Mesendoderm (in vitro differentiated cells): ENCODE data around the gene MMD2.
A peak's percentile ranks its signal among the peaks of the same experiment; 100 is the strongest.

Experiments used
- DNase-seq: peaks from one replicate; pipeline ENCODE4 v3.0.0; 2013
- H2AK5ac ChIP-seq: 2 replicates; pipeline ENCODE4 v1.6.1; 2013; ENCODE audit warnings: low read length, inconsistent platforms
- H2BK120ac ChIP-seq: 2 replicates; pipeline ENCODE4 v1.6.1; 2013; ENCODE audit warnings: low read depth, mild to moderate bottlenecking, low read length, moderate library complexity, mixed read lengths
- H2BK15ac ChIP-seq: replicated peaks from 2 replicates; pipeline ENCODE4 v1.6.1; 2013; ENCODE audit warnings: low read depth, mild to moderate bottlenecking, moderate library complexity
- H2BK5ac ChIP-seq: 2 replicates; pipeline ENCODE4 v1.6.1; 2013; ENCODE audit warnings: low read length, inconsistent platforms
- H3K18ac ChIP-seq: 2 replicates; pipeline ENCODE4 v1.6.1; 2013; ENCODE audit warnings: mild to moderate bottlenecking, low read length, mixed read lengths
- H3K23ac ChIP-seq: one replicate; pipeline ENCODE4 v1.6.1; 2013; ENCODE audit warnings: low read length
- H3K27ac ChIP-seq: 2 replicates; pipeline ENCODE4 v1.5.1; 2013; ENCODE audit warnings: low read depth, mild to moderate bottlenecking, inconsistent platforms, low read length, moderate library complexity
- H3K27me3 ChIP-seq: 2 replicates; pipeline ENCODE4 v1.6.1; 2013; ENCODE audit warnings: low read length, control low read depth, mild to moderate bottlenecking, inconsistent platforms; ENCODE audit not compliant: insufficient read depth, poor library complexity
- H3K36me3 ChIP-seq: 2 replicates; pipeline ENCODE4 v1.6.1; 2013; ENCODE audit warnings: low read length, inconsistent platforms; ENCODE audit not compliant: control insufficient read depth, insufficient read depth
- H3K4ac ChIP-seq: one replicate; pipeline ENCODE4 v1.6.1; 2013; ENCODE audit warnings: low read depth, mild to moderate bottlenecking, low read length, moderate library complexity
- H3K4me1 ChIP-seq: 2 replicates; pipeline ENCODE4 v1.6.1; 2013; ENCODE audit warnings: low read depth, low read length, inconsistent platforms; ENCODE audit not compliant: control insufficient read depth
- H3K4me2 ChIP-seq: 2 replicates; pipeline ENCODE4 v1.6.1; 2013; ENCODE audit warnings: low read length
- H3K4me3 ChIP-seq: 2 replicates; pipeline ENCODE4 v1.5.1; 2013; ENCODE audit warnings: mild to moderate bottlenecking, low read length
- H3K56ac ChIP-seq: one replicate; pipeline ENCODE4 v1.6.1; 2013; ENCODE audit warnings: low read length
- H3K79me1 ChIP-seq: 2 replicates; pipeline ENCODE4 v1.6.1; 2013; ENCODE audit warnings: low read length, inconsistent platforms
- H3K79me2 ChIP-seq: 2 replicates; pipeline ENCODE4 v1.6.1; 2013; ENCODE audit warnings: mild to moderate bottlenecking, low read length; ENCODE audit not compliant: control insufficient read depth, insufficient read depth
- H3K9ac ChIP-seq: 2 replicates; pipeline ENCODE4 v1.6.1; 2013; ENCODE audit warnings: low read length, inconsistent platforms
- H4K5ac ChIP-seq: one replicate; pipeline ENCODE4 v1.6.1; 2013; ENCODE audit warnings: low read length
- H4K8ac ChIP-seq: one replicate; pipeline ENCODE4 v1.6.1; 2013; ENCODE audit warnings: low read depth, mild to moderate bottlenecking, control low read depth, low read length, moderate library complexity
- WGBS: extraction: QIAGEN DNeasy Blood & Tissue Kit; methylation state at CpG from one replicate; pipeline ENCODE4 v1.1.7; 2013; ENCODE audit warnings: low lambda C conversion rate, missing lambda C conversion rate; ENCODE audit not compliant: insufficient coverage; ENCODE audit errors: extremely low coverage; 5-methylcytosine and 5-hydroxymethylcytosine counted together

Gene MMD2

GRCh38 chr7:4906682-4907081, 52.3 kb downstream of the MMD2 start:
- H2BK5ac ChIP-seq = no peak overlapping the region
- H3K79me1 ChIP-seq = no peaks in the 10 kb centered on the region
- no CpG with 5 or more reads among the region's 1 CpG for WGBS
- H3K9ac ChIP-seq = no peak overlapping the region
- H3K4ac ChIP-seq = no peak overlapping the region
- H2BK120ac ChIP-seq = no peak overlapping the region
- no peak overlapping the region for H3K18ac ChIP-seq
- no peak overlapping the region for H4K5ac ChIP-seq
- no peak overlapping the region for H3K56ac ChIP-seq
- H4K8ac ChIP-seq = no peak overlapping the region
- no peaks in the 10 kb centered on the region for H3K79me2 ChIP-seq
- H3K4me3 ChIP-seq = no peak overlapping the region
- no peak overlapping the region for H3K27ac ChIP-seq
- peak; percentile 18 for DNase-seq
- H3K4me2 ChIP-seq = no peak overlapping the region
- no peak overlapping the region for H2BK15ac ChIP-seq
- H3K27me3 ChIP-seq = no peaks in the 10 kb centered on the region
- H3K4me1 ChIP-seq = no peaks in the 10 kb centered on the region
- no peak overlapping the region for H3K23ac ChIP-seq
- H3K36me3 ChIP-seq = no peaks in the 10 kb centered on the region
- no peak overlapping the region for H2AK5ac ChIP-seq

DNA sequence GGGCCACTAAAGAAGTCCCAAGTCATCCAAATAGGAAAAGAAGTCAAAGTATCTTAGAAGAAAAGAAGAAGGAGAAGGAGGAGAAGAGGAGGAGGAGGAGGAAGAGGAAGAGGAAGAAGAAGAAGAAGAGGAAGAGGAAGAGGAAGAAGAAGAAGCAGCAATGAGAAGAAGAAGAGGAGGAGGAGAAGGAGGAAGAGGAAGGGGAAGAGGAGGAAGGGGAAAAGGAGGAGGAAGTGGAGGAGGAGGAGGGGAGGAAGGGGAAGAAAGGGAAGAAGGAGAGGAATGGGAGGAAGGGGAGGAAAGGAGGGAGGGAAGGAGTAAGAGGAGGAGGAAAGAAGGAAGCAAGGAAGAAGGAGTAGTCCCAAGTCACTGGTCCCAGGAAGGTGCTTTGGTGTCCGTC, 53.8 kb downstream of the MMD2 start:
- no peak overlapping the region for H2BK120ac ChIP-seq
- no peak overlapping the region for H3K4me3 ChIP-seq
- H3K9ac ChIP-seq = no peak overlapping the region
- no peaks in the 10 kb centered on the region for H3K4me1 ChIP-seq
- no peaks in the 10 kb centered on the region for H3K79me1 ChIP-seq
- no peak overlapping the region for H3K18ac ChIP-seq
- H2BK15ac ChIP-seq = no peak overlapping the region
- no peaks in the 10 kb centered on the region for H3K36me3 ChIP-seq
- no peaks in the 10 kb centered on the region for H3K27me3 ChIP-seq
- H3K4me2 ChIP-seq = no peak overlapping the region
- no peak overlapping the region for H3K27ac ChIP-seq
- no peak for DNase-seq
- H4K5ac ChIP-seq = no peak overlapping the region
- H3K79me2 ChIP-seq = no peaks in the 10 kb centered on the region
- H2AK5ac ChIP-seq = no peak overlapping the region
- H3K56ac ChIP-seq = no peak overlapping the region
- no peak overlapping the region for H3K4ac ChIP-seq
- WGBS = no CpG with 5 or more reads among the region's 1 CpG
- no peak overlapping the region for H3K23ac ChIP-seq
- H2BK5ac ChIP-seq = no peak overlapping the region
- H4K8ac ChIP-seq = no peak overlapping the region

- Histone ChIP-seq H3K23ac (no peak overlapping the region), H3K4me1 (no peaks in the 10 kb centered on the region), H4K5ac (no peak overlapping the region), H3K27me3 (no peaks in the 10 kb centered on the region), H3K79me2 (no peaks in the 10 kb centered on the region), H2AK5ac (no peak overlapping the region), H2BK120ac (no peak overlapping the region), H3K4ac (no peak overlapping the region), H3K27ac (no peak overlapping the region), H3K4me3 (no peak overlapping the region), H2BK5ac (no peak overlapping the region), H3K36me3 (no peaks in the 10 kb centered on the region), H3K56ac (no peak overlapping the region), H3K18ac (no peak overlapping the region), H2BK15ac (no peak overlapping the region), H4K8ac (no peak overlapping the region), H3K9ac (no peak overlapping the region), H3K79me1 (no peaks in the 10 kb centered on the region), H3K4me2 (no peak overlapping the region)
- no peak for DNase-seq
Measured at GRCh38 chr7:4904346-4904745, 54.6 kb downstream of the MMD2 start.

GRCh38 chr7:4895766-4896165, 63.2 kb downstream of the MMD2 start:
- Histone ChIP-seq H3K27me3 (no peaks in the 10 kb centered on the region), H3K79me1 (no peaks in the 10 kb centered on the region), H3K27ac (no peak overlapping the region), H3K4me2 (no peak overlapping the region), H2BK5ac (no peak overlapping the region), H3K9ac (no peak overlapping the region), H3K23ac (no peak overlapping the region), H3K4ac (no peak overlapping the region), H2AK5ac (no peak overlapping the region), H2BK120ac (no peak overlapping the region), H3K56ac (no peak overlapping the region), H4K5ac (no peak overlapping the region), H3K4me1 (no peaks in the 10 kb centered on the region), H4K8ac (no peak overlapping the region), H3K36me3 (no peaks in the 10 kb centered on the region), H2BK15ac (no peak overlapping the region), H3K18ac (no peak overlapping the region), H3K79me2 (no peaks in the 10 kb centered on the region), H3K4me3 (no peak overlapping the region)
- DNase-seq = no peak
- WGBS = no CpG with 5 or more reads among the region's 11 CpGs

- Histone ChIP-seq H3K27ac (no peak overlapping the region), H3K4me1 (no peaks in the 10 kb centered on the region), H3K36me3 (no peaks in the 10 kb centered on the region), H2AK5ac (no peak overlapping the region), H4K8ac (no peak overlapping the region), H3K18ac (no peak overlapping the region), H2BK15ac (no peak overlapping the region), H3K4me3 (no peak overlapping the region), H3K9ac (no peak overlapping the region), H3K4ac (no peak overlapping the region), H4K5ac (no peak overlapping the region), H3K56ac (no peak overlapping the region), H3K79me2 (no peaks in the 10 kb centered on the region), H3K79me1 (no peaks in the 10 kb centered on the region), H2BK5ac (no peak overlapping the region), H3K23ac (no peak overlapping the region), H2BK120ac (no peak overlapping the region), H3K4me2 (no peak overlapping the region), H3K27me3 (no peaks in the 10 kb centered on the region)
- no peak for DNase-seq
- WGBS = no CpG with 5 or more reads among the region's 9 CpGs
Measured at GRCh38 chr7:4894482-4894881, 64.5 kb downstream of the MMD2 start.

DNA sequence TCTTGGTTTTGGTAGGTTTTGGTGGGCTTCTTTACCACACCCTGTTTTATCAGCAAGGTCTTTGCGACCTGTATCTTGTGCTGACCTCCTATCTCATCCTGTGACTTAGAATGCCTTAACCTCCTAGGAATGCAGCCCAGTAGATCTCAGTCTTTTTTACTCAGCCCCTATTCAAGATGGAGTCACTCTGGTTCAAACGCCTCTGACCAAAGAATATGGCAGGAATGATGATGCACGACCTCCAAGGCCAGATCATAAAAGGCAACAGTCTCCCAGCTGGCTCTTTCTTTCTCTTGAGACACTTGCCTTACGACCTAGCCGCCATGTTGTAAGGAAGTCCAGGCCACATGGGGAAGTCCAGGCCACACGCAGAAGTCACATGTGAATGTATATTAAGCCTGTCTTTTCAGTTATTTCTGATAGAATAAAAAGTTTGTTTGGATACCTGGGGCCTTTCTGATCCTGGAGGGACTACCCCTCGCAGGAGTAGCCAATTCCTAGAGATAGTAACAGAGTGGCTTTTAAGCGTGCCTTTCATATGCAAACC, 65.0 kb downstream of the MMD2 start:
- Histone ChIP-seq H3K4ac (no peak overlapping the region), H3K79me2 (no peaks in the 10 kb centered on the region), H3K79me1 (no peaks in the 10 kb centered on the region), H3K4me2 (no peak overlapping the region), H3K56ac (no peak overlapping the region), H2BK5ac (no peak overlapping the region), H3K36me3 (no peaks in the 10 kb centered on the region), H3K4me1 (no peaks in the 10 kb centered on the region), H3K23ac (no peak overlapping the region), H3K4me3 (no peak overlapping the region), H4K8ac (no peak overlapping the region), H3K27me3 (no peaks in the 10 kb centered on the region), H4K5ac (no peak overlapping the region), H2AK5ac (no peak overlapping the region), H3K27ac (no peak overlapping the region), H3K18ac (no peak overlapping the region), H3K9ac (no peak overlapping the region), H2BK15ac (no peak overlapping the region), H2BK120ac (no peak overlapping the region)
- DNase-seq = no peak
- WGBS = no CpG with 5 or more reads among the region's 8 CpGs
